T-cell (primary cell): ENCODE measurements around the gene LRRC25. TPM values are rescaled to one million over a fixed set of nuclear protein-coding genes. Genes with fewer than 3 reads are reported as not detected.
A peak's percentile ranks its signal among the peaks of the same experiment; 100 is the strongest.

ENCODE experiments used
- ATAC-seq, 4 experiments: fragments of 200-7000 bp in 3 of 4; fragments of 150-1000 bp in 1 of 4; cut with Tn5 transposase; replicated peaks in 1 of 4; 1 replicate in 3 of 4; 2 replicates in 1 of 4; pipeline ENCODE4 v1.10.0; 2021; ENCODE audit warnings: moderate library complexity in 3 of 4, mild to moderate bottlenecking in 2 of 4, moderate number of reproducible peaks in 1 of 4
- CTCF ChIA-PET, 2 donors: fragments of 300-600 bp; sonication (Branson Sonifier 250); formaldehyde crosslinking; loops; one replicate each; lab custom pipeline; 2022; ENCODE audit warnings: antibody characterized with exemption in 2 of 2; lab: Charles Lee
- POLR2A ChIA-PET, 2 donors: fragments of 300-600 bp; sonication (Branson Sonifier 250); formaldehyde crosslinking; loops; one replicate each; lab custom pipeline; 2022; ENCODE audit warnings: antibody characterized with exemption in 2 of 2; lab: Charles Lee
- DNase-seq, 35 experiments: peaks; one replicate each; pipeline versions ENCODE4 v3.0.0 to v3.0.0-alpha.2; 2013 to 2023
- H3K27ac ChIP-seq: one replicate; pipeline ENCODE4 v1.5.1; 2013; ENCODE audit warnings: low read length
- H3K27me3 ChIP-seq, 2 experiments: replicated peaks in 1 of 2; 1 replicate in 1 of 2; 2 replicates in 1 of 2; pipeline versions ENCODE4 v1.6.1 to v1.7.0; 2013; ENCODE audit warnings: low read length in 1 of 2, mixed read lengths in 1 of 2; ENCODE audit not compliant: control insufficient read depth in 2 of 2, insufficient read depth in 2 of 2; ENCODE audit errors: extremely low read depth in 1 of 2
- H3K36me3 ChIP-seq, 2 donors: 1 replicate in 1 of 2; 2 replicates in 1 of 2; pipeline versions ENCODE4 v1.6.1 to v1.7.0; 2013; ENCODE audit warnings: low read length in 1 of 2; ENCODE audit not compliant: control insufficient read depth in 2 of 2, insufficient read depth in 1 of 2; ENCODE audit errors: extremely low read depth in 1 of 2
- H3K4me1 ChIP-seq, 2 experiments: 1 replicate in 1 of 2; 2 replicates in 1 of 2; pipeline versions ENCODE4 v1.6.1 to v1.7.0; 2013; ENCODE audit warnings: low read length in 2 of 2, mixed read lengths in 1 of 2; ENCODE audit not compliant: insufficient read depth in 2 of 2, control insufficient read depth in 1 of 2; ENCODE audit errors: extremely low read depth in 1 of 2
- H3K4me3 ChIP-seq, 2 donors: 1 replicate in 1 of 2; 2 replicates in 1 of 2; pipeline versions ENCODE4 v1.5.1 to v1.7.0; 2013; ENCODE audit warnings: mild to moderate bottlenecking in 2 of 2, low read length in 1 of 2, moderate library complexity in 1 of 2; ENCODE audit not compliant: control insufficient read depth in 1 of 2; ENCODE audit errors: extremely low read depth in 1 of 2
- H3K9me3 ChIP-seq: 2 replicates; pipeline ENCODE4 v1.7.0; 2013
- H3K27ac Mint-ChIP-seq, 2 donors: one replicate each; pipeline ENCODE4 v1.8.0; 2020 to 2021; ENCODE audit warnings: mild to moderate bottlenecking in 2 of 2, mixed read lengths in 2 of 2
- H3K27me3 Mint-ChIP-seq, 2 donors: one replicate each; pipeline ENCODE4 v1.8.0; 2021 to 2022; ENCODE audit warnings: mixed read lengths in 2 of 2
- H3K36me3 Mint-ChIP-seq: one replicate; pipeline ENCODE4 v1.8.0; 2021; ENCODE audit warnings: mixed read lengths
- H3K4me1 Mint-ChIP-seq, 3 donors: one replicate each; pipeline ENCODE4 v1.8.0; 2020 to 2022; ENCODE audit warnings: mixed read lengths in 3 of 3, mild to moderate bottlenecking in 1 of 3
- H3K4me3 Mint-ChIP-seq, 3 donors: one replicate each; pipeline ENCODE4 v1.8.0; 2020 to 2022; ENCODE audit warnings: mild to moderate bottlenecking in 3 of 3, mixed read lengths in 3 of 3, moderate library complexity in 3 of 3
- H3K9me3 Mint-ChIP-seq, 3 donors: one replicate each; pipeline ENCODE4 v1.8.0; 2020 to 2022; ENCODE audit warnings: mixed read lengths in 3 of 3
- WGBS: methylation state at CpG from one replicate; pipeline ENCODE4 v1.1.5; 2013; ENCODE audit warnings: missing lambda C conversion rate; ENCODE audit not compliant: insufficient coverage; 5-methylcytosine and 5-hydroxymethylcytosine counted together
- total RNA-seq, 35 experiments: library from RNA in 6 of 35; stranded (reverse) in 6 of 35; fragments of 120-200 nt in 1 of 35; gene quantifications; one replicate each; pipeline versions ENCODE4 v1.2.1 to v1.2.4 and lab custom pipeline; 2013 to 2026

LRRC25 gene
- total RNA-seq, 5 donors from 2014 or later (not counting 1 experiment from before 2014, with no cell fraction given) = 0.16 to 0.33 (median 0.30) TPM; not detected in 2

GRCh38 chr19:18440415-18440877 lies 43.0 kb upstream of the LRRC25 start:
- H3K27me3 Mint-ChIP-seq = no peaks in the 10 kb centered on the region
- WGBS = 48% methylated on average over 11 of the region's 11 CpGs
- Histone ChIP-seq H3K36me3 (peaks cover 9 to 26% of the 10 kb centered on the region in 2 donors), H3K27me3 (no peaks in the 10 kb centered on the region), H3K4me3 (no peak overlapping the region), H3K9me3 (no peaks in the 10 kb centered on the region), H3K27ac (no peak overlapping the region), H3K4me1 (peaks cover 2 to 54% of the 10 kb centered on the region in 2 experiments)
- ChIA-PET POLR2A (no interaction called here), CTCF (no interaction called here)
- DNase-seq = peak in 5 of 35 experiments; percentile 17 to 60 (median 42)
- peak overlapping the region in 1 of 3 donors; percentile 19 for H3K4me3 Mint-ChIP-seq
- H3K36me3 Mint-ChIP-seq = peaks cover 8% of the 10 kb centered on the region
- peaks cover 29 to 42% (median 41%) of the 10 kb centered on the region in 3 donors for H3K4me1 Mint-ChIP-seq
- H3K9me3 Mint-ChIP-seq = peaks cover 0 to 3% (median 0%) of the 10 kb centered on the region in 3 donors
- peak overlapping the region; percentile 59 to 75 for H3K27ac Mint-ChIP-seq
- ATAC-seq = peak in 1 of 4 experiments; percentile 13

- Histone ChIP-seq H3K4me1 (peaks cover 2 to 54% of the 10 kb centered on the region in 2 experiments), H3K27ac (no peak overlapping the region), H3K9me3 (no peaks in the 10 kb centered on the region), H3K36me3 (peaks cover 9 to 21% of the 10 kb centered on the region in 2 donors), H3K4me3 (no peak overlapping the region), H3K27me3 (no peaks in the 10 kb centered on the region)
- Mint-ChIP-seq H3K27ac (no peak overlapping the region), H3K9me3 (peaks cover 0 to 3% (median 0%) of the 10 kb centered on the region in 3 donors), H3K4me1 (peaks cover 29 to 42% (median 42%) of the 10 kb centered on the region in 3 donors), H3K36me3 (peaks cover 8% of the 10 kb centered on the region), H3K27me3 (no peaks in the 10 kb centered on the region), H3K4me3 (peak overlapping the region in 1 of 3 donors; percentile 74)
- ATAC-seq = no peak
- WGBS = 95% methylated on average over 5 of the region's 9 CpGs
- no peak for DNase-seq
- CTCF ChIA-PET = no interaction called here
- POLR2A ChIA-PET = no interaction called here
Measured at GRCh38 chr19:18439910-18440237, 42.5 kb upstream of the LRRC25 start.

- H3K27me3 Mint-ChIP-seq = no peaks in the 10 kb centered on the region
- peak overlapping the region; percentile 17 to 55 for H3K27ac Mint-ChIP-seq
- 86% methylated on average over 11 of the region's 13 CpGs for WGBS
Measured at GRCh38 chr19:18439025-18439909, 41.8 kb upstream of the LRRC25 start.

GRCh38 chr19:18438331-18439024 lies 41.1 kb upstream of the LRRC25 start:
- Histone ChIP-seq H3K27ac (no peak overlapping the region), H3K4me3 (peak overlapping the region; percentile 17 to 69), H3K36me3 (peaks cover 0 to 7% of the 10 kb centered on the region in 2 donors), H3K4me1 (peaks cover 2 to 65% of the 10 kb centered on the region in 2 experiments), H3K9me3 (no peaks in the 10 kb centered on the region), H3K27me3 (no peaks in the 10 kb centered on the region)
- no peak for DNase-seq
- Mint-ChIP-seq H3K36me3 (peaks cover 8% of the 10 kb centered on the region), H3K4me1 (peaks cover 34 to 50% (median 44%) of the 10 kb centered on the region in 3 donors), H3K27me3 (no peaks in the 10 kb centered on the region), H3K4me3 (peak overlapping the region; percentile 31 to 74 (median 37)), H3K27ac (peak overlapping the region; percentile 11 to 17), H3K9me3 (peaks cover 0 to 3% (median 0%) of the 10 kb centered on the region in 3 donors)
- ATAC-seq = peak in 1 of 4 experiments; percentile 1
- 73% methylated on average over 8 of the region's 24 CpGs for WGBS
- ChIA-PET CTCF (interaction anchor here in 1 of 2 donors (0.6 kb wide), 1 partner anchor 73 kb away, joined by 8 read pairs; no protein-coding TSS in a partner anchor), POLR2A (interaction anchor here in 1 of 2 donors (0.7 kb wide), 1 partner anchor 73 kb away, joined by 6 read pairs; no protein-coding TSS in a partner anchor)

More at GRCh38 chr19:18439025-18439909, 41.8 kb upstream of the LRRC25 start:
- Histone ChIP-seq H3K36me3 (peaks cover 7 to 15% of the 10 kb centered on the region in 2 donors), H3K9me3 (no peaks in the 10 kb centered on the region), H3K4me1 (peaks cover 2 to 60% of the 10 kb centered on the region in 2 experiments), H3K27me3 (no peaks in the 10 kb centered on the region), H3K27ac (no peak overlapping the region), H3K4me3 (no peak overlapping the region)
- peaks cover 32 to 48% (median 45%) of the 10 kb centered on the region in 3 donors for H3K4me1 Mint-ChIP-seq
- peaks cover 8% of the 10 kb centered on the region for H3K36me3 Mint-ChIP-seq
- DNase-seq = no peak
- H3K9me3 Mint-ChIP-seq = peaks cover 0 to 3% (median 0%) of the 10 kb centered on the region in 3 donors
- ATAC-seq = no peak
- ChIA-PET CTCF (interaction anchor here in 1 of 2 donors (0.6 kb wide), 1 partner anchor 72 kb away, joined by 8 read pairs; no protein-coding TSS in a partner anchor), POLR2A (no interaction called here)
- H3K4me3 Mint-ChIP-seq = peak overlapping the region in 2 of 3 donors; percentile 6 to 74

GRCh38 chr19:18437491-18438330 lies 40.3 kb upstream of the LRRC25 start, which contains the start of gene ISYNA1:
ISYNA1 (minus strand) TSS chr19:18438133; CDS start chr19:18437979, 154 bp downstream.
- Mint-ChIP-seq H3K4me3 (peak within 1 kb of the TSS; percentile 74 to 79 (median 78)), H3K27me3 (no peaks in the 10 kb centered on the region), H3K4me1 (peaks cover 31 to 48% (median 40%) of the 10 kb centered on the region in 3 donors), H3K36me3 (peaks cover 4% of the 10 kb centered on the region), H3K27ac (peak within 1 kb of the TSS; percentile 17 to 36), H3K9me3 (peaks cover 0 to 3% (median 0%) of the 10 kb centered on the region in 3 donors)
- H3K27ac ChIP-seq = no peak within 1 kb of the TSS
- ATAC-seq = peak; percentile 25 to 38 (median 32)
- peaks cover 2 to 67% of the 10 kb centered on the region in 2 experiments for H3K4me1 ChIP-seq
- ChIA-PET CTCF (interaction anchor here in 1 of 2 donors (0.5 to 0.6 kb wide), 2 partner anchors 15 to 134 kb away, joined by 3 to 7 read pairs; no protein-coding TSS in a partner anchor), POLR2A (interaction anchor here in 1 of 2 donors (0.7 kb wide), 1 partner anchor 72 kb away, joined by 6 read pairs; no protein-coding TSS in a partner anchor)
- peaks cover 0 to 5% of the 10 kb centered on the region in 2 donors for H3K36me3 ChIP-seq
- no peaks in the 10 kb centered on the region for H3K27me3 ChIP-seq
- H3K9me3 ChIP-seq = no peaks in the 10 kb centered on the region
- H3K4me3 ChIP-seq = peak within 1 kb of the TSS; percentile 49 to 69
- under 1% methylated on average over 72 of the region's 99 CpGs for WGBS
- peak in 12 of 35 experiments; percentile 30 to 62 (median 48) for DNase-seq
